NCI-H2196 (cell line): ENCODE measurements around the gene MITF.

Experiments
- DNase-seq: peaks from one replicate; lab custom pipeline; 2025; ENCODE audit not compliant: unreplicated experiment; lab: John Stamatoyannopoulos, UW

The MITF gene

DNA sequence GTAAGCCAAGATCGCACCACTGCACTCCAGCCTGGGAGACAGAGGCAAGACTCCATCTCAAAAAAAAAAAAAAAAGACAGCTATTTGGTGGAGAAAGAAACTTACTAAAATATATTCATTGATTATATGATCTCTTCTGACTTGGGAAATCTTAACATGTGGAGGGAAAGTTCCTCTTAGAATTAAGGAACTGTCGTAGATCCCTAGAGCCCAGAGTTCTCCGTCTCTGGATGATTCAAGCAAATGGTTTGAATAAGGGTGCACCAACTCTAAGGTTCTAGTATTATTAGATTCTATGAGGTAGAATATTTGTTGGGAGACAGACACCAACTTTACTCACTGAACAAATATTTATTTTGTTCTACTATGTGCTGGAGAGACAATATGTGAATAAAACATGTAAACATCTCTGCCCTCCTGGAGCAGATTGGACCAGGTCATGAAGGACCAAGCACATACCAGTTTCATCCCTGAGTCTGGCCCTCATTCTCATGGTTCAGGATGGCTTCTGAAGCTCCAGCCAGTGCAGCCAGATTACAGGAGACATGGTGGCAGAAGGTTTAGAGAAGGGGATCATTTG is 129.7 kb downstream of the MITF start:
- DNase-seq, result no peak

DNA sequence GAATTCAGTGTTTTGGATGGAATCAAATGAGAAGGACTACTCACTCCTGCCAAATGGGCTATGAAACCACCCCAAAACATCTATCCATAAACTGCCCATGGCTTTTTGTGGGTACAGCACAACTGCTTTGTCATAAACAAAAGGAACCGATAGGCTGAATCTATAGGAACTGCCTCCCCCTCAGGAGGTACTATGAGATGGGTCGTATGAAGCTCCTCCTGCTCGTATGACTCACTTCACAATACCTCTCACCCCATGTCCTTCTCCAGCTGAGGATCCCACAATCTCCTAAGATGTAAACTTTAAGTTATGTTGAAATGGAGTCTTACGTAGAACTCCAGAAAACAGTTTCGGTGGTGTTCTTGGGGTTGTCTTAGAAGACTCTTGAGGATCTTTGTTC is 130.4 kb downstream of the MITF start:
- DNase-seq, result no peak

DNA sequence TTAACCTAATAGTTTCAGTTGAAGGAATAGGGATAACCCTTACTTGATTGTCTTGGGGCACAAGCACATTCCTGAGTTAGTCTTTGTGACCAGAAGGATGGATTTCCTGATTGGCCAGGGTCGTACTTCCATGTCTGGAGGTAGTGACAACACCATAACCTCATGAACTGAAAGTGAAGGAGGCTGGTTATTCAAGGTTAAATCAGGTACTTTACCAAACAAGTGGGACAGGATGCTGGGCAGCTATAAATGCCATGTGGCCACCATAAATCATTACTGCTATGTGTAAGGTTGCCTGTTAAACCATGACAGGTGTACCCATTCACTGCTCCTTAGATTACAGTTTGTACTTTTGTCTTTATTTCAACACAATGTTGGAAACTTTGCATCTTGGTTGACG is 132.0 kb downstream of the MITF start:
- no peak for DNase-seq

DNA sequence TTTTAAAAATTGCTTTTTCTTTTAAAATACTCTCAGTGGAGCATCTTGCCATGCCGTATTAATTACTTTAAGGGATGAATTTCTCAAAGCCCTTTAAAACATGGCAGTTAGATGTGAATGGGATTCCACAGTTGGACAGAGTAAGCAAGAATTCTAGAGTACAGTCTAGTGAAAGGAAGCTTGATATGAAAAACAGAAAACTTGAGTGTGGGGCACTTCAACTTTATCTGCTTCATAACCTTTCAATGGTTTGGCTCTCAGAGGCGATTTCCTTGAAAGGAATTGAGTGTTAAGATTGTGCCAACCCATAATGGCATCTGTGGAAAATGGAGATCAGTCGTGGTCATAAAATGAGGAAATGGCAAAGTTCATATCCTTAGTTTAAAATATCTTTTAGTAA is 132.6 kb downstream of the MITF start:
- DNase-seq, result no peak

DNA sequence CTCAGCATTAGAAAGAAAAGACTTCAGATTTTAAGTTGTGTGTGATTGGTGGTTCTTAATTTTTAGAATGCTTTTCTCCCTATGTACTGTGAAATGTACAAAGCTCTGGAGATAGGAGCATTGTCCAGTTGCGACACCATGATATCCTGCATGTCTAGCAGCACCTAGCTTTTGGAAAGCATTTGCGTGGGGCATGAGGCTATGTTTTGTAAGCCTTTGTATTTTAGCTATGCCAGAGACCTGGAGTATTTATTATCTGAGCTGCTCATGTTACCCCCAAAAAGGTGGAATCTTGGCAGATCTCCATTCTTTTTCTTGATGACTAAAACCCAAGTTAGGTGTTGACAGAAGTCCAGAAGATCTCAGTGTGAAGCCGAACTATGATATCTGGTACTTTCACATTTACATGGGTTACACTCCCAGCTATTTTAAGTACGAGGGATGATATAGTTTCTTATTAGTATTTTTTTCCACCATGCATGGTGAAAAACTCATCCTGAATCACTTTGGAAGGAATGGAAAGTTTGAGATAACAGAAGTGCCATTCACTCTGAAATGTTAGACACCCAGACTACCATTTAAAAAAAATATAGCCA is 133.6 kb downstream of the MITF start:
- DNase-seq, result no peak

DNA sequence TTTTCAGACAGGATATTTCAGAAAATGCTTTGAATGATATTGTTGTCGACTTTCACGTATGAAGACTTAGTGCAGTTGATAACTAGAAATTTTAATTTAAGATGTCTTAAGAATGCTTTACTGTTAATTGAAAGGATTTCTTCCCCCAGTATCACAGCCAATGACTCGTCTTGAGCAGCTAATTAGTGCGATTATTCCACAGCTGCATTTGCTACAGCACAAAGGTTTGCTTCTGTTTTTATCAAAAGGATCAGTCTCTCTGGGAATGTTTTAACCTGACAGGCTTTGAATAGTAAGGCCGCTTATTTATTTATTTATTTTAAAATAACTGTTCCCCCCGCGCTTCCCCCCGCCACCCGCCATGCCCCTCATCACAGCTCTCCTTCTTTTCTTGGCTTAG is 136.8 kb downstream of the MITF start:
- no peak for DNase-seq

DNA sequence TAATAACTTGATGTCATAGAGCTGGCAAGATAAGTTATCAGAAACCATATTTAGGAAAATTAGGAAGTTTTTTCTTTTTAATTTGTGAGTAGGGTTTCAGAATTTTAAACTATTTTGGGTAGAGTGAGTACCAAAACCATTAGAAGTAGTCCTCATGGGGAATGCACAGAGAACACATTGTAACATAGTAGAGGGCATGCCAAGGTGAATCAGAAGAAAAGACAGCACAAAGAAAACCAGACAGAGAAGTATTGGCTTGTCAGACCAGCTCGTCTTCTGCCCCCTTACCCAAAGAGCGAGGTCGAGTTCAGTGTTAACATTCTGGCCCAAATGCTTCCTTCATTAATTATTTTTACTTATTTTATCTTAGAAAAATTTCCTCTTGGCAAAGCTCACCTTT is 139.0 kb downstream of the MITF start:
- no peak for DNase-seq

DNA sequence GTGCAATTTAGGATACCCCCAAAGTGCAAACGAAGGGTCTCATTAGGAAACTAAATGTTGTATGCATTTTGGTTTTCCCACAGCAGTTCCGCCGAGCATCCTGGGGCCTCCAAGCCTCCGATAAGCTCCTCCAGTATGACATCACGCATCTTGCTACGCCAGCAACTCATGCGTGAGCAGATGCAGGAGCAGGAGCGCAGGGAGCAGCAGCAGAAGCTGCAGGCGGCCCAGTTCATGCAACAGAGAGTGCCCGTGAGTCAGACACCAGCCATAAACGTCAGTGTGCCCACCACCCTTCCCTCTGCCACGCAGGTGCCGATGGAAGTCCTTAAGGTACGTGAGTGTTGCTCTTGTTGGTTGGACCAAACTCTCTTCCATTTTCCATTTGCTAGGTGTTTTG is 139.8 kb downstream of the MITF start:
- no peak for DNase-seq

DNA sequence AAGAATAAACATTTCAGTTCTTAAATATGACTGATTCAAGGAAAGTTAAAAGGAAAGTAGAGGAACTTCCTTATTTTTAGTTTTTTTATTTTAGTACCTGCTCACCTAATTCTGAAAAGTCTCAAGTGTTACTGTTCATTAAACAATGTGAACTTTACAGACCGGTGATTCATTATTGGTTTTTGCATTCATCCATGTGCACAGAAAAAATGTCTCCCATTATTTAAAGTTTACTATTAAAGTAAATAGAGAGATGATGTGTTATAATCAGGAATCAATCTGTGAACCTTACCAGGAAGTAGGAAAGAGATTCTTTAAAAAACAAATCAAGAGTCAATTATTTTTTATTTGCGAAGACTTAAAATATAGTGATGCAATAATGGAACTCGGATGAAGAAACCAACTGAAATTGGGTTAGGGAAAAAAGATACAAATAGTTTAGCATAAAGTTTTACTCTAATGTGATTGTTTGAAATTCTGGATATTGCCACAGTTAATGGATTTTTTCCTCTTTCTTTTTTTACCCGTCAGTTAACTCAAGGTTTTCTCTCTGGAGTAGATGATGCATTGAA is 140.9 kb downstream of the MITF start:
- no peak for DNase-seq

DNA sequence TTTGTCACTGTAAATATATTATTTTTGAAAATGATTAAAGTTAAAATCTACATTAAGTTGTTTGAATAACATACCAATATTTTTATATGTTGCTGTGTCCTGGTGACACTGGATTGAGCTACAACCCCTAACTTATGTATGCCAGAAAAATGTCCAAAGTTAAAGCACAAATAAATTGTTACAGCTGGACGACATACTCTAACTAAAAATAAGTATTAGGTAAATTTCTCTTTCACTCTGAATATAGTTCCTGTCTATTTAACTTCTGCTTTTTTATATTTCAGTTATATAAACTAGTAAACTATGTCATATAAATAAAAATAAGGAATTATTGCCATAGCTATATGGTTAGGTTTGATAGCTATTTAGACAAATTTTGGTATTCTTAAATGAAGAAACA is 141.8 kb downstream of the MITF start:
- DNase-seq, result no peak

DNA sequence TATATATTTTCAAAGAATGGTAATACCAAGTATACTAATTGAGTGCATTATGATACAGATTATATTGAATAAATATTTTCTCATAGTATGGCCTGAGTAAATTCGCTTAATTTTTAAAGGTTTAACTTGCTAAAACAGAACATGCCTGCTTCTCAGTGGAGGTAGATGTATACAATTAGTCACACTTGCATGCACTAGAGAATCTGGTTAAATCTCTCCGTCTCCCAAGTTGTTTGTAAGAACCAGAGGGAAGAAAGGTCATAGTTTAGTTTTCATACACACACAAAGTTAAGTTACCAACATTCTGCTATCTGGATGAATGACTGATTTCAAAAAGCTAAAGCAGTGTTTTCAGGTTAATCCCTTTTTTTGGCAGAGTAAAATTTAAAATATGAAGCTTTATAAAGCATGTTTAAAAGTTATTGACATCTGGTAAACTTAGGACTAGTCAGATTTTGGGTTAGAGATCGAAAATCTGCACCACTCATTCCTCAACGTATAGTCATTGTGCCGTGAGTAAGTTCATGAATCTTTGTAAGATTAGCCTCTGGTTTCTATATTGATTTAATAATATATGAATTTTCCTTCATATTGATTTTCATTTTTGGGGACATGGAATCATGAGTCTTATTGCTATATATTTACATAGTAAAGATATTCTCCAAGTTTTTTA is 142.6 kb downstream of the MITF start:
- DNase-seq, result no peak

DNA sequence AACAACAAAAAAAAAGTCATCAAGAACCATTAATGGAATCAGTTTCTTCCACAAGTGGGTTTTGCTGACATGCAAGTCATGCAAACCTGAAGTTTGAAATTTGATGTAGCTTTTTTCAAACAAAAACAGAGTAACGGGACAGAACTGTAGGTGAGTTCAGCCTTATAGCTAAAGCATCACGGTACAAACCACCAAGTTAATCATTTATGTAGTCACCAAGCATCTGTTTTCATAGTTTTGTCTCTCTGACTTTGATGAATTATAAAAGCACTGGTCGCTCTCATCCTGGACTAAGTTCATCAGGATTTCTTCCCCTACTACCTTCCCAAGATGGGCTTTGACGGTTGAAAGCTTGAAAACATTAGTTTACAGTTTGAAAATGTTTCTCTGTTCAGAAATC is 143.3 kb downstream of the MITF start:
- DNase-seq, result no peak

DNA sequence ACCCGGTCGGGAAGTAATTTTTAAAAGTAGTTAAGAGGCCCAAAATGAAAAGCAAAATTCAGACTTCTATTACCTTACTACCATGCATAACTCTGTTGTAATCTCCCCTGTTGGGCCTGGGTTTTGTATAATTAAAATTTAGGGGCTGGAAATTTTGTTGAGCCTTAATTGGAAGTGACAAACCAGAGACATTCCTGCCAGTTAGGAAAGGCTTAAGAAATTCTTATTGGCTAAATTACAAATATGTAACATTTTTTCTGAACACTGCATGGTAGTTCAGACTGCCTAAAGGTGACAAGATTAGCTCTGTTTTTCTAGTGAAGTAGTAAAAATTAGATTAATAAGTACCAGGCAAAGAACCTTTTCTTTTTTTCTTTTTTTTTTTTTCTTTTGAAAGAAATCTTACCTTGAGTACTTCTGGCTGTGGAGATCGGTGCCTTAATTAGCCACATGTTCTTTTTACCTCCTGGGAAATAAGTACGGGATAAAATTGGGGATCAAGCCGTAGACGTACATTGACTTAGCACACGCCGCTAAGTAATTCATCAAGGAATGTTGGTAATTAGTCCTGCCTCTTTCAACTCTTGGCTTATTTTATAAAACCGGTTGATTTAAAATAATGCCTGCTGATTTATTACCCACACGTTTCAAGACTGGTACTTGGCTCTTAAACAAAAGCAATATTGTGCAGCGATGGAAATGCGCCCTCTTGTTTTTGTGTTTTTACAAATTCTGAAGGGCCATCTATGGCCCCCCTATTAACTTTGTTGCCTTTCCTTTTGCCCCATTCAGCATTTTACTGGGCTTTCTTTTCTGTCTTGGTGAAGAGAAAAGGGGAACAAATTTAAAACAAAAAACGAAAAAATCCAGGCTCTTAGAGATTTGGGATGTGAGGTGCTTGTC is 149.0 kb downstream of the MITF start:
- no peak for DNase-seq

DNA sequence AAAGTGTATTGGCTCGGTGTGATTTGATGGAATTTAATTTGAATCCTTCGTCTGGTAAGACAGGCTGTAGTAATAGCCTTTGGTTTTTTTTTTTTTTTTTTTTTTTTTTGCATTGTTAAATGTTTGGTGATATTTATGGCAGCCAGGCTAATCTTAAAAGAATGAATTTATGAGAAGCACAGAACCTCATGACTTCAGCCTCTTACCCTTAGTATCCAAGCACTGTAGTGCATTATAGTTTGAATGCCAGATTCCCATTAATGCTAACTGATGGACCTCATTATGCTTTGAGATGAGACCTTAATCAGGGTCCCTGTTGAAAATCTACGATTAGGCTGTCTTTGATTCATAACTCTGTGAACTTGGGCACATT is 149.7 kb downstream of the MITF start:
- DNase-seq, result no peak

DNA sequence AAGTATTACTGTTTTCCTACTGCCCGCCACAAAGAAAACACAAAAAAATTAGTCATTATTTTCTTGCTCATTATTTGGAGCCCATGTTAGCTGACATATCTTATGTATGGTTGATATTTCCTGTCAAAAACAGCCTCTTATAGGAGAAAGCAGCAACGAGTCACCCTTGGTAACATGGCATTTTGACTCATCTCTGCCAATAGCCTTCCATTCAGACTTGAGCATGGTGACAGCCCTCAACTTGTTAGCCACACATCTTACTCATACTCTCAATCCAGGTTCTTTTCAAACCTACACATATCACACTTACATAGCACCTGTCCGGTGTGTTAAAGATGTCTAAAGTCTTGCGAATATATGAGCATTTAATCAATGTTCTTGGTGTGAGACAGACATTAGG is 150.8 kb downstream of the MITF start:
- no peak for DNase-seq

DNA sequence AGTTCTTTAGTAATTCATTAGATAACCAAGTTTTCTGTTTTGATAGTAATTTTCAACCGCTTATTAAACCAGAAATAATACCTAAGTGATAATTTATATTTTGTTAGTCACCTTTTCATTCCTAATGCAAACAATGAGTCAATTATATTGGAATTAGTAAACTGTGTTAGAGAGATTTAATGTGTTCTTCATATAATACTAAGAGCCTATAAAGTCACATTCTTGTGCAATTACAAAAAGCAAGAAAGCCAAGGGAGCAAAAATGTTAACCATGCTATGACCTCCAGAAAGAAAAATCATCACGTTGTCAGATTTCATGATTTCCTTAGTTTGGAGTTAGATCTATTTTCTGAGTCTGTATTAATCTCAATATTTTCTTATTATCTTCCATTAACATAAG is 151.4 kb downstream of the MITF start:
- no peak for DNase-seq

DNA sequence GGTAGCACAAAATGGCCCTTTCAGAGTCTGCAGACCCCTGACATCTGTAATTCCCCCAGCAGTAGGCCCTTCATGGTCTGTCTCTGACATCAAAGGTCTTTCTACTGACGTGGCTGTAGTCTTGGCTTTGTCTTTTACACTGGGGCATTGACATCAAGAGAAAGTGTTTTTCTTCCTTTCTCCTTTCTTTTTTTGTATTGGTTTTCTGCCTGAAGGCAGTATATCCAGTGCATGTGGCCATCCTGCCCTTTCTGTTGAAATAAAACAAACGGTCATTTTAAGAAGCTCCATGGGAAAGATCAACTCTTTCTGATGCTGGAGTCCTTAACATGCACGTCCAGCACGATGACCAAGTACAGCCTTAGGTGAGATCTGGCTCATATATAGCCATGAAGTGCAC is 153.4 kb downstream of the MITF start:
- no peak for DNase-seq

DNA sequence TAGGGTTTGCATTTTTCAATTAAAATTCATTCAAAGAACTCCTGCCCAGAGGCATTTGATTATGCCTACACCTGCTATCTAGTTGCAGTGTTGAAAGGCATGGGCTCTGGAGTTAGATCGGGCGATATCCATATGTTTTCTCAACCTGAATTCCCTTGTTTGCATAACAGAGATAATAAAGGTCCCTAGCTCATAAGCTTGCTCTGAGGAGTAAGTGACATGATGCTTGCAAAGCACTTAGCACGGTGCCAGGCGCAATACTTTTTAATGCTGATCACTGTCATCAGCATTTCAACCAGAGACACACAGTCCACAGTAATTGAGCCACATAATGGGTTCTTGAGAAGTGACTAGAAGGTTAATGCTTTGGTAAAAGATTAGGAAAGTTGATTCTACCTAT is 154.0 kb downstream of the MITF start:
- DNase-seq, result no peak

DNA sequence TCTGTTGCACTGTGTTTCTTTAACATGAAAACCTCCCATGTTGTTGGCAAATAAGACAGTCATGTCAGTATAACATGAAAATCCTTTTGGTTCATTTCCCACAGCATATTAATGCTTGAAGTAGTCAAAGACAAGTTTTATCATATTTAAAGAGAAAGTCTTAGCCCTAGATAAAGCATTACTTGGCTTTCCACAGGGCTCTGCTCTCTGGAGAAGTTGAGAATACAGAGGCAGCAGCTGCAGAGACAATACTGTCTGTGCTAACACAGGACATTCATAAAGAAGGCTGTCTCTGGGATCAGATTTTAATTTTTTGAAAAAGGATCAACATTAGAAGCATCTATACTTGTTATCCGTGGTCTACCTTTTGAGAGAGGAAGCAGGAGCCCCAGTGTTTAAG is 156.8 kb downstream of the MITF start:
- no peak for DNase-seq

DNA sequence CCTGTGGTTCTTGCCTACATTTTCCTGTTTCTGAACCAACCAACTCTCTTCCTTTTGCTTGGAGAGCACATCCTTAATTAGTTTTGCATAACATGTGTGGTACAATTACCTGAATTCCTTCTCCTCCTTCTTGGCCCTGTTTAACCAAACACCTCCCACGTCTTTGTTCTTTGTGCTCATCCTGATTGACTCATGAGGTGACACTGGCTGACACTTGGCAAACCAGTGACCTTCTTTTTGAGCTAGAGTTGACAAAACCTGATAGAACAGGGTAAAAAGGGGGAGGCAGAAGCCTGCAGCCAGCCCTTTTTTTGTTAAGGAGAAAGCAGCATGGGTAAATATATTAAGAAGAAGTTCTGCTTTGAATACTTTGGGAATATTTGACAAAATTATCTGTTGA is 161.1 kb downstream of the MITF start:
- DNase-seq, result no peak

DNA sequence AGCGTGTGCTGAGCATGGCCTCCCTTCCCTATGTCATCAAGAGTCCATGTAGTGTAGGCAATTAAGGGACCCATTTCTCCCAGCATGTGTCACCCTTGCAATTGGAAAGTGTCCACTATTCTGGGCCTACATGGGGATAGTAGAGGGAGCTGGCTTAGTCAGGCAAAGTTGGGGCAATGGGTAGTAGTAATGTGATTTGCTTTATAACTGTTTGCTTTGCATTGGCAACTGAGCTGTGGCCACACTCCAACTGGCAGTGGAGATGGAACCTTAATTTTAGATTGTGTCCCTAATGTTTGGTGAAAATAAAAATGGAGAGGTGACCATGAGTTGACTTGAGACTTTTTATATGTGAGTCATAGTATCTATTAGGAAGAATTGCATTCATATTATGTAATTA is 162.5 kb downstream of the MITF start:
- DNase-seq, result no peak

DNA sequence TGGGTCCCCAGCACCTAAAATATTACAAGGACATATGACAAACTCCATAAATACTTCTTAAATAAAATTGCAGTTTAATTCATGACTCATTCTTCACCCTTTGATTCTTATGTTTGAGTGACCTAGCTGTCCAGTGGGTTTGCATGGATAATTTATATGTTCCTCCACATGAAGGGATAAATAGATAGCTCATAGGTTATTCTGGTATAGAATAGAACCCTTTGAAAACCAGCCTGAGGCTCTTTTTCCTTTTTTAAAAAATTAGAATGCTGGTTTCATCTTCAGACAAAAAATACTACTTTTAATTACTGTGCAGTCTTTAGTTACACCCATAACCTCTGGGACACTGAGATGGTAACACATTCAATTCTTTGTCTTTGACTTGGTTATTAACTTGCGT is 163.1 kb downstream of the MITF start:
- DNase-seq, result no peak
